A549 (cell line): ENCODE results near the gene ANO2. TPM values are rescaled to one million over a fixed set of nuclear protein-coding genes. Genes with fewer than 3 reads are reported as not detected.

Experiments
- ATAC-seq, 2 experiments: fragments of 200-7000 bp in 1 of 2; fragments of >200 bp in 1 of 2; cut with Nextera tagmentation in 1 of 2; cut with Tn5 transposase in 1 of 2; 3 replicates each; pipeline versions ENCODE4 v1.8.0 to v1.9.1; 2018 to 2020; ENCODE audit warnings: mild to moderate bottlenecking in 1 of 2, moderate library complexity in 1 of 2
- CTCF ChIA-PET: fragments of 300-600 bp; sonication (Branson Sonifier 250); formaldehyde crosslinking; extraction: SDS; loops from one replicate; lab custom pipeline; 2021; ENCODE audit warnings: antibody characterized with exemption, inconsistent platforms; lab: Yijun Ruan, JAX
- POLR2A ChIA-PET: fragments of 350-600 bp; formaldehyde crosslinking; extraction: SDS; loops from one replicate; lab custom pipeline; 2021; ENCODE audit warnings: antibody characterized with exemption, inconsistent platforms; lab: Yijun Ruan, JAX
- DNase-seq, 2 experiments: peaks; one replicate each; pipeline versions ENCODE4 v3.0.0 to v3.0.0-alpha.2; 2011 to 2016; ENCODE audit warnings: low read depth in 1 of 2, low spot score in 1 of 2
- FAIRE-seq: peaks from 2 replicates; lab custom pipeline; 2011; peaks lifted over from hg19 to GRCh38; lab: Jason Lieb, UNC
- H3K27ac ChIP-seq, 2 experiments: fragments of >200 bp; sonication (Bioruptor Twin); formaldehyde crosslinking; 3 replicates each; pipeline ENCODE4 v1.5.1; 2016 to 2017
- H3K4me1 ChIP-seq: fragments of >200 bp; sonication (Bioruptor Twin); formaldehyde crosslinking; 3 replicates; pipeline ENCODE4 v1.6.1; 2016
- H3K4me2 ChIP-seq: fragments of >200 bp; sonication (Bioruptor Twin); formaldehyde crosslinking; 3 replicates; pipeline ENCODE4 v1.6.1; 2016
- H3K4me3 ChIP-seq: fragments of >200 bp; sonication (Bioruptor Twin); formaldehyde crosslinking; 3 replicates; pipeline ENCODE4 v1.5.1; 2016
- H3K9me3 ChIP-seq: fragments of >200 bp; sonication (Bioruptor Twin); formaldehyde crosslinking; 3 replicates; pipeline ENCODE4 v1.6.1; 2016
- ATOH8 ChIP-seq: fragments of 250-450 bp; sonication (Bioruptor Pico); IDR thresholded peaks from 2 replicates; pipeline ENCODE4 v1.5.0; 2020; ENCODE audit warnings: low read depth, mild to moderate bottlenecking, moderate library complexity
- CBX2 ChIP-seq: fragments of 200-600 bp; sonication (generic); IDR thresholded peaks from 2 replicates; pipeline ENCODE4 v1.6.1; 2016; ENCODE audit warnings: low read depth, mild to moderate bottlenecking, borderline replicate concordance
- CEBPB ChIP-seq, 2 experiments: fragments of >200 bp in 1 of 2; sonication (Bioruptor Twin) in 1 of 2; formaldehyde crosslinking in 1 of 2; IDR thresholded peaks; 2 replicates each; pipeline ENCODE4 v1.6.1; 2012 to 2016
- EHF ChIP-seq: fragments of 250-450 bp; sonication (Bioruptor Pico); IDR thresholded peaks from 2 replicates; pipeline ENCODE4 v1.5.0; 2020; ENCODE audit warnings: mild to moderate bottlenecking
- ELK1 ChIP-seq: fragments of 150-350 bp; IDR thresholded peaks from 2 replicates; pipeline ENCODE4 v1.6.1; 2014; ENCODE audit warnings: low read depth, mild to moderate bottlenecking, low read length
- ESRRA ChIP-seq: fragments of 150-350 bp; IDR thresholded peaks from 2 replicates; pipeline ENCODE4 v1.6.1; 2014; ENCODE audit warnings: mild to moderate bottlenecking, low read length, borderline replicate concordance
- FOSL2 ChIP-seq, 2 experiments: fragments of 450-650 bp in 1 of 2; fragments of >200 bp in 1 of 2; sonication (Bioruptor Twin) in 1 of 2; formaldehyde crosslinking; IDR thresholded peaks; 2 replicates each; pipeline versions ENCODE4 v1.5.0 to v1.6.1; 2016 to 2020; ENCODE audit warnings: mild to moderate bottlenecking in 1 of 2, moderate library complexity in 1 of 2
- JUN ChIP-seq, 2 experiments: fragments of >200 bp; sonication (Bioruptor Twin); formaldehyde crosslinking; IDR thresholded peaks; 2 replicates in 1 of 2; 3 replicates in 1 of 2; pipeline ENCODE4 v1.6.1; 2016 to 2017
- KDM1A ChIP-seq: fragments of 200-600 bp; sonication (generic); IDR thresholded peaks from 2 replicates; pipeline ENCODE4 v1.6.1; 2016; ENCODE audit warnings: low read depth, mild to moderate bottlenecking
- KDM5A ChIP-seq: fragments of 200-600 bp; sonication (generic); IDR thresholded peaks from 2 replicates; pipeline ENCODE4 v1.6.1; 2016; ENCODE audit warnings: antibody characterized with exemption, mild to moderate bottlenecking
- NR3C1 ChIP-seq: fragments of >200 bp; sonication (Bioruptor Twin); formaldehyde crosslinking; IDR thresholded peaks from 3 replicates; pipeline ENCODE4 v1.6.1; 2017
- RAD21 ChIP-seq, 2 experiments: fragments of >200 bp in 1 of 2; sonication (Bioruptor Twin) in 1 of 2; formaldehyde crosslinking in 1 of 2; IDR thresholded peaks in 1 of 2; conservative IDR thresholded peaks in 1 of 2; 2 replicates in 1 of 2; 3 replicates in 1 of 2; pipeline ENCODE4 v1.6.1; 2012 to 2018; ENCODE audit warnings: inconsistent platforms in 1 of 2
- RARB ChIP-seq: fragments of 250-450 bp; sonication (Bioruptor Pico); IDR thresholded peaks from 2 replicates; pipeline ENCODE4 v1.8.0; 2021; ENCODE audit warnings: mild to moderate bottlenecking, moderate library complexity
- RCOR1 ChIP-seq: fragments of 150-350 bp; IDR thresholded peaks from 2 replicates; pipeline ENCODE4 v1.6.1; 2014; ENCODE audit warnings: antibody characterized with exemption, low read length, low read depth
- REST ChIP-seq: fragments of 200-600 bp; sonication (generic); IDR thresholded peaks from 2 replicates; pipeline ENCODE4 v1.6.1; 2016; ENCODE audit warnings: antibody characterized with exemption, mild to moderate bottlenecking, moderate library complexity
- SMC3 ChIP-seq: fragments of >200 bp; sonication (Bioruptor Twin); formaldehyde crosslinking; IDR thresholded peaks from 3 replicates; pipeline ENCODE4 v1.6.1; 2018; ENCODE audit warnings: inconsistent platforms
- SREBF2 ChIP-seq: fragments of 450-650 bp; IDR thresholded peaks from 2 replicates; pipeline ENCODE4 v1.6.1; 2014; ENCODE audit warnings: mild to moderate bottlenecking, moderate library complexity
- ZC3H11A ChIP-seq: fragments of 450-650 bp; IDR thresholded peaks from 2 replicates; pipeline ENCODE4 v1.6.1; 2014; ENCODE audit warnings: antibody characterized with exemption, mild to moderate bottlenecking
- ZFP36 ChIP-seq: fragments of 450-650 bp; IDR thresholded peaks from 2 replicates; pipeline ENCODE4 v1.6.1; 2014; ENCODE audit warnings: borderline replicate concordance; ENCODE audit not compliant: partially characterized antibody
- ZNF302 ChIP-seq: fragments of 250-450 bp; sonication (Bioruptor Pico); IDR thresholded peaks from 2 replicates; pipeline ENCODE4 v1.9.0; 2021; ENCODE audit warnings: inconsistent platforms, mild to moderate bottlenecking, moderate library complexity
- WGBS: methylation state at CpG from one replicate; pipeline ENCODE4 v1.1.6; 2017; ENCODE audit errors: missing lambda C conversion rate; 5-methylcytosine and 5-hydroxymethylcytosine counted together
- polyA plus RNA-seq, 4 experiments: library from polyadenylated mRNA; depleted of rRNA in 3 of 4; stranded (reverse); fragments of >200 nt; fragmentation: RNase III in 1 of 4; extraction: RNeasy Plus Mini Kit Qiagen cat#74134 plus additional on column Dnase treatment in 1 of 4; gene quantifications; 2 replicates in 3 of 4; 3 replicates in 1 of 4; pipeline ENCODE4 v1.2.3, GENCODE V29; 2011 to 2017

The ANO2 gene
- polyA plus RNA-seq, 2 of the 4 experiments (the other 2 are of a cell fraction) = not detected

GRCh38 chr12:5900533-5901205, 44.4 kb downstream of the ANO2 start:
- Histone ChIP-seq H3K4me3 (no peak overlapping the region), H3K9me3 (no peaks in the 10 kb centered on the region), H3K27ac (no peak overlapping the region), H3K4me1 (no peaks in the 10 kb centered on the region), H3K4me2 (no peak overlapping the region)
- 24% methylated on average over 15 of the region's 15 CpGs for WGBS
- ChIA-PET CTCF (no interaction called here), POLR2A (no interaction called here)
- DNase-seq (no peak), ATAC-seq (no peak), FAIRE-seq (no peak)
- no peak for TF ChIP-seq ATOH8 (CRISPR knock-in tag)
- TF ChIP-seq RCOR1 = no peak
- TF ChIP-seq ZFP36 = no peak
- no peak for TF ChIP-seq RARB (CRISPR knock-in tag)
- no peak for TF ChIP-seq CBX2
- no peak for TF ChIP-seq ELK1

GRCh38 chr12:5900076-5900475, 45.0 kb downstream of the ANO2 start:
- H3K4me2 ChIP-seq = no peak overlapping the region
- no peak overlapping the region for H3K27ac ChIP-seq
- 2% methylated on average over 4 of the region's 4 CpGs for WGBS
- ChIA-PET POLR2A (no interaction called here), CTCF (interaction anchor here (0.9 kb wide), 1 partner anchor 88 kb away, joined by 3 read pairs; no protein-coding TSS in a partner anchor)
- ATAC-seq = no peak
- no peak for TF ChIP-seq ZNF302 (CRISPR knock-in tag)
- no peak for TF ChIP-seq ZC3H11A
- TF ChIP-seq ZFP36 = no peak
- no peak for TF ChIP-seq CEBPB (IDR thresholded peaks at IDR 0.05)
- TF ChIP-seq FOSL2 (IDR thresholded peaks at IDR 0.05) = no peak
- TF ChIP-seq FOSL2 (CRISPR knock-in tag; IDR thresholded peaks at IDR 0.05) = no peak
- no peak for TF ChIP-seq KDM1A
- no peak for TF ChIP-seq KDM5A
- no peak for TF ChIP-seq JUN (IDR thresholded peaks at IDR 0.05)
- no peak for TF ChIP-seq EHF (CRISPR knock-in tag)
- TF ChIP-seq NR3C1 = no peak
- no peak for TF ChIP-seq ESRRA
- TF ChIP-seq RAD21 (conservative IDR thresholded peaks at IDR 0.05 in 1 of 2, IDR thresholded peaks at IDR 0.05 in 1 of 2) = no peak
- no peak for TF ChIP-seq SREBF2
- no peak for TF ChIP-seq REST
- TF ChIP-seq SMC3 = no peak
- H3K4me1 ChIP-seq = no peaks in the 10 kb centered on the region
- FAIRE-seq = no peak
- H3K9me3 ChIP-seq = no peaks in the 10 kb centered on the region
- DNase-seq = no peak
- H3K4me3 ChIP-seq = no peak overlapping the region
